COLO668 (cell line): ENCODE data around the gene METTL2B.
A peak's percentile ranks its signal among the peaks of the same experiment; 100 is the strongest.

Experiments
- DNase-seq: peaks from one replicate; lab custom pipeline; 2025; ENCODE audit not compliant: unreplicated experiment; lab: John Stamatoyannopoulos, UW

Gene METTL2B, protein sequence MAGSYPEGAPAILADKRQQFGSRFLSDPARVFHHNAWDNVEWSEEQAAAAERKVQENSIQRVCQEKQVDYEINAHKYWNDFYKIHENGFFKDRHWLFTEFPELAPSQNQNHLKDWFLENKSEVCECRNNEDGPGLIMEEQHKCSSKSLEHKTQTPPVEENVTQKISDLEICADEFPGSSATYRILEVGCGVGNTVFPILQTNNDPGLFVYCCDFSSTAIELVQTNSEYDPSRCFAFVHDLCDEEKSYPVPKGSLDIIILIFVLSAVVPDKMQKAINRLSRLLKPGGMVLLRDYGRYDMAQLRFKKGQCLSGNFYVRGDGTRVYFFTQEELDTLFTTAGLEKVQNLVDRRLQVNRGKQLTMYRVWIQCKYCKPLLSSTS

GRCh38 chr7:128476402-128477335 is at the start of gene METTL2B:
Gene METTL2B, plus strand, starts transcription at chr7:128476748. Its CDS starts 18 bp downstream, at chr7:128476766.
- peak; percentile 94 for DNase-seq

GRCh38 chr7:128427289-128427891 is 49.2 kb upstream of the METTL2B start:
- DNase-seq = peak; percentile 18

- no peak for DNase-seq
Measured at GRCh38 chr7:128430207-128430606, 46.3 kb upstream of the METTL2B start.

- no peak for DNase-seq
Measured at GRCh38 chr7:128431221-128431620, 45.3 kb upstream of the METTL2B start.

DNA sequence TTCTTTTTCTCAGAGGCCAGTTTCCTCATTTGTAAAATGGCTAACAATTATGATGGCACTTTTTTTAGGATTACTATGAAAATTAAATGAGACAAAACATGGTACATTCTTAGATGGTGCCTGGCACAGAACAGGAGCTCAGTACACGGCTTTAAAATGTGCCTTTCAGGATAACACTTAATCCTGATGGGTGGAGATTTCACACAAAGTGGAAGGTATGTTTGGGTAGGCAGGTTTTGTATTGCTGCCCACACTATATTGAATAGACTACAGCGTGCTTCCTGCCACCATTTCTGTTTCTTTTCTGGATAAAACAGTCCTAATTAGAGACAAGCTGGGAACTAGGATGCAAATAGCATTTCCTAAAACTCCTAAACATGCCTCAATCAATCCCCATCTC is 44.8 kb upstream of the METTL2B start:
- no peak for DNase-seq

- DNase-seq = no peak
Measured at GRCh38 chr7:128434413-128435326, 41.9 kb upstream of the METTL2B start.

DNA sequence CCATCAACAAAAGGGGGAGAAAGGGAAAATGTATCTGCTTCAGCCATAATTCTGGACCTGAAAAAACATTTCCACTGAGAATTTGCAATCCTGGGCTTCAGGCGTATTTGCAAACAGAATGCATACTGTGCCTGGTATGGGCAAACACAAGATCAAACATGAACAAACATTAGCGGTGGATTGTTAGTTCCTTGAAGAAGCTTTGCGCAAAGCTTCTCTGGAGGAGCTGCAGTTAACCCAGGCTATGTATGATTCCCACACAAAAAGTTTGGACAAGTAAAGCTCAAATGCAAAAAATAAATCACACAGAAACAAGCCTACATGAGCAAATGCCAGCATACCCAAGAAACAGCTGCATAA is 41.2 kb upstream of the METTL2B start:
- DNase-seq = no peak

- no peak for DNase-seq
Measured at GRCh38 chr7:128437426-128438332, 38.9 kb upstream of the METTL2B start.

DNA sequence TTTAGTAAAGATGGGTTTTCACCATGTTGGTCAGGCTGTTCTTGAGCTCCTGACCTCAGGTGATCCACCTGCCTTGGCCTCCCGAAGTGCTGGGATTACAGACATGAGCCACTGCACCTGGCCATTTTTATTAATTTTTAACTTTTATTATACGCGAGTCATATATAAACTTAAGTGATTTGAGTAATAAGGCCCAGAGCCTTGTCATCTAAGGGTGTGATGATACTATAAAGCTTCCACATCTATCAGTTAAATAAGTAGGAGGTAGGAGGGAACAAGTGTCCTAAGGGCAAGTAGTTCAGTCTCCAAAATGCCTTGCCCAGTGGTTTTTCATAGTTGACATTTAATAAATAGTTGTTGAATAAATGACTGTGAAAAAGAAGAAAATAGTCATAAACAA is 34.2 kb upstream of the METTL2B start:
- no peak for DNase-seq

- DNase-seq = peak; percentile 94
Measured at GRCh38 chr7:128443831-128444600, 32.5 kb upstream of the METTL2B start.

DNA sequence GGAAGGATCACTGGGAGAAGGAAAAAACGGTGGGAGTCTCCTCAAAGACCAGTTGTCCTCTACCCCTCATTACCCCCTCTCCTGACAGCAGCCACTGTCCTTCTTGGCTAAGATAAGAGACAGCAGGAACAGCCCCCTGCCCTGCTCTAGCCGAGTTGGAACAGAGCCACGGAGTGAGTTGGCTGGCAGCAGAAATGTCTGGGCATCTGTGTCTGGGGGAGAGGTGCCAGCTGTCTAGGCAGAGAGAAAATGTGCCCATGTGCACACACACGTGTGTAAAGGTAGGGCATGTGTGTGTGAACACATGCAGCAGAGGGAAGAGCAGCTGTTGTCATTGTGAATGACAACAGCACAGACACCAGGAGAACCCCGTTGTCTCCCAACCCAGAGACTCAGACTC is 30.2 kb upstream of the METTL2B start:
- no peak for DNase-seq

GRCh38 chr7:128447941-128448564 is 28.5 kb upstream of the METTL2B start:
- no peak for DNase-seq

DNA sequence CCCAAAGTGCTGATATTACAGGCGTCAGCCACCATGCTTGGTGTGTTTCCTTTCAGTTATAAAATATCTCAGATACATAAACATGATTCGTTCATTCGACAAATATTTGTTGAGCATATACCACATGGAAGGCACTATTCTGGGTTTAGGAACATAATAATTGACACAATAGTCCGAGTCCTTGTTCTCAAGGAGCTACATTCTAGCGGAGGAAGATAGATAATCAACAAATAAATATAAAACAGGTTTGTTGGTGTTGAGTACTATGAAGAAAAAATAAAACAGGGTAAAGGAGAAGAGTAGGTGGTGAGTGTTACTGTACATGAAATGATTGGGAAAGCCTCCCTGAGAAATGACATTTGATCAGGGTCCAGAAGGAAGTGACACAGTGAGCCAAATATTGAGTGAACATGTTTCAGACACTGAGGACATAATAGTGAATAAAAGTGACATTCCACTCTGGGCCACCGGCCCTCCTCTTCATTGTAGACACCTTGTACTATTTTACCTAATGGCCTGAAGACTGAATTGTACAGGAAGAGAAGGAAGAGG is 27.7 kb upstream of the METTL2B start:
- DNase-seq = no peak

- no peak for DNase-seq
Measured at GRCh38 chr7:128450409-128450808, 26.1 kb upstream of the METTL2B start.

DNA sequence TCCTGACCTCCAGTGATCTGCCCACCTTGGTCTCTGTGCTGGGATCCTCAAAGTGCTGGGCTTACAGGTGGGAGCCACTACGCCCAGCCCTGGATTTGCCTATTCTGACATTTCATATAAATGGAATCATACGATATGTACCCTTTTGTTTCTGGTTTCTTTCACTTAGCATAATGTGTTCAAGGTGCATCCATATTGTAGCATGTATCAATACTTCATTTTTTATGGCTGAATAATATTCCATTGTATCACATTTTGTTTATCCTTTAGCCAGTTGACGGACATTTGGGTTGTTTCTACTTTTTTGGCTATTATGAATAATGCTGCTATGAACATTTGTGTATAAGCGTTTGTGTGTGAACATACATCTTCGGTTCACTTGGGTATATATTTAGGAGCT is 25.6 kb upstream of the METTL2B start:
- DNase-seq = no peak

GRCh38 chr7:128452552-128452951 is 24.0 kb upstream of the METTL2B start:
- DNase-seq = no peak

DNA sequence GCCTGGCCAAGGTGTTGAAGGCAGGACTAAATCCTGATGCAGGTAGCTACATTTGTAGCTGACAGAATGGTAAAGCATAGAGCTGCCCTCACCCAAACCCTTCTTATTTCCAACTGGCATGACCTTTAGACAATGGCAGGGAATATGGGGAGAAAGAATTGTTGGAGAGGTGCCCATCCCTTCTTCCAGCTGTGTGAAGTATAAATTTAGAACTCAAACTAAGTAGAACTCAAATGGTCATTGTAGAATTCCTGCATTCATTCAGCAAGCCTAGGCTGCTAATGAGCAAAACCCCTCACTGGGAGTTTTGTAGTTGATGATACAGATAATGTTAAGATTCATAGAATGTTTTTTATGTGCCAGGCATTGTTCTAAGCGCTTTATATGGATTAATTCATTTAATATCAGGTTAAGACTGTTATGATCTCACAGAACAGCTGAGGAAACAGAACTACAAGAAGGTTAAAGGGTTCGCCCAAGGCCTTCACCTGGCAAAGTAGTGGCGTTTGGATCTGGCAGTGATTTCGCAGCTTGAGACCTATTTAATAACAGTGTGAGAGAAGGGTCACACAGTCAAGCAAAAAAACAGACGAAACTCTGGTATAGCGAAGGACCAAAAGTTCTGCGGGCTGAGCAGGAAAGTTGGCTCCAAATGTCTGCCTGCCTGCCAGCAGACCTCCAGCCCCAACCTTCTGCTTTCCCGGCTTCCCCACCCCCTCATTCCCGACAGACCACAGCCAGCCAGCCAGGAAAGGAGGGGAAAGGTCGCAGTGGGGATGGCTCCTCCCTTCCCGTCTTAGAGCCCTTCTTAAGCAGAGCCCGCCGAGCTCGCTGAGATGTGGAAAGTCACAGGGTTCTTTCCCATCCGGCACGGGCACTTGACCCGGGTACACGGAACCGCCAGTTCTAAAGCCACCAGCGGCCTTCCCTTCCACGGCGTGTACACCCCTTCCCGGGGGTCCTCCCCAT is 22.4 kb upstream of the METTL2B start:
- no peak for DNase-seq
